ENCODE data around the gene TACO1. TPM values are rescaled to one million over a fixed set of nuclear protein-coding genes. Genes with fewer than 3 reads are reported as not detected.
A peak's percentile ranks its signal among the peaks of the same experiment; 100 is the strongest.

Gene TACO1
- total and polyA plus RNA-seq, 2 of the 4 experiments (the other 2 are of a cell fraction): 6.5 to 28.8 TPM

DNA sequence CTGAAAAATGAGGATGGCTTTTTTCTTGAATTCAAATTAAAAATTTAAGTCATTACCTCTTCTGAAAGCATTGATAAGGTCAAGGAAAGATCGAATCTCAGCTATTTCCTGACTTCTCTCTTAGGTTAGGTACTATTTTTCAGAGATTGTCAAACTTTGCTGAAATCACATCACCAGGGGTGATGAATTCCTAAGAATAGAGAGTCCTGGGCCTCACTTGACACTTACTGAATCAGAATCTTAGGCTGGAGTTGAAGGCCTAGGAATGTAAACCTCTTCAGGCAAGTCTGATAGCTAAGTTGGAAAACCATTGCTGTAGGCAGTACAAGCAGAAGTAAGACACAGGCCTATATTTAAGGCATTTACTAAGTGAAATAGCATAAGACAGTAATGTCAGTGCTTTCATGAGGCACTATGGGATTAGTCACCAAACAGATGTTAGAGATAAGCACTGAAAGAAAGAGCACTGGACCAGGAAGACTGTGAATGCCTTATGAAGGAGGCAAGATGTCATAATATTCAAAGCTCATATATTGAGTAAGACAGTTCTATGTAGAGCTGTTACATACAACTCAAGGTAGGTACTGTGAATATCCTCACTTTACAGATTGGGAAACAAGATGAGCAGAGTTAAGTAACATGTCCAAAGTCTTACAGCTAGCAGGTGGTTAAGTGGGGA, 28.9 kb upstream of the TACO1 start:
- Histone ChIP-seq H3K27me3 (ENCODE audit: control insufficient read depth, insufficient read depth, low read length) (no peaks in the 10 kb centered on the region), H4K5ac (ENCODE audit: low read depth, low read length) (no peak overlapping the region), H4K8ac (ENCODE audit: low read depth in 2 of 2, low read length in 2 of 2) (no peak overlapping the region), H2BK5ac (ENCODE audit: low read depth, low read length, poor library complexity, severe bottlenecking) (peak overlapping the region; percentile 31), H4K20me1 (ENCODE audit: insufficient read depth, low read length) (peaks cover 82% of the 10 kb centered on the region), H3K23ac (ENCODE audit: low read depth, low read length) (no peak overlapping the region), H3K9me1 (ENCODE audit: insufficient read depth, low read length) (peaks cover 9% of the 10 kb centered on the region), H3K4me3 (ENCODE audit: insufficient read depth, low read depth, low read length) (no peak overlapping the region), H2BK15ac (ENCODE audit: low read depth, low read length) (no peak overlapping the region), H3K18ac (ENCODE audit: low read depth, low read length) (no peak overlapping the region), H4K91ac (ENCODE audit: insufficient read depth, low read depth, low read length) (no peak overlapping the region), H2AK5ac (ENCODE audit: low read depth, low read length) (no peak overlapping the region), H3K9ac (ENCODE audit: low read depth, low read length) (no peak overlapping the region), H3K4ac (ENCODE audit: low read depth, low read length) (no peak overlapping the region), H3K9me3 (ENCODE audit: control insufficient read depth, insufficient read depth, low read length) (no peaks in the 10 kb centered on the region), H3K27ac (ENCODE audit: insufficient read depth, low read length) (no peak overlapping the region; the same call in 1 of the 2 replicates), H3K4me2 (ENCODE audit: low read depth, low read length) (no peak overlapping the region), H3K4me1 (ENCODE audit: control insufficient read depth, insufficient read depth, low read length) (peaks cover 4% of the 10 kb centered on the region), H3K14ac (replicated peaks; ENCODE audit: low read depth, low read length) (no peak overlapping the region), H2BK20ac (ENCODE audit: low read depth, low read length) (no peak overlapping the region), H3K36me3 (ENCODE audit: control insufficient read depth, insufficient read depth, low read length) (peaks cover 3% of the 10 kb centered on the region; the same call in 1 of the 2 replicates), H3K79me1 (ENCODE audit: low read depth in 1 of 2, low read length in 2 of 2) (peaks cover 35 to 87% of the 10 kb centered on the region in 2 experiments), H3K56ac (ENCODE audit: extremely low read depth, insufficient read depth, low read length) (no peak overlapping the region), H2AK9ac (replicated peaks; ENCODE audit: low read depth, low read length, poor library complexity) (no peak overlapping the region), H2AFZ (replicated peaks; ENCODE audit: low read length, poor library complexity) (no peak overlapping the region), H2BK120ac (ENCODE audit: low read depth, low read length) (no peak overlapping the region)
- no TSS peak for BruUV-seq (replicated peaks)
- ATAC-seq (ENCODE audit: low read depth): peak; percentile 93
- dilution Hi-C loops (cut with HindIII; ENCODE audit: low sequenced_read_pairs, unreplicated experiment): no loop called here
- no CpG with 5 or more reads among the region's 1 CpG for WGBS, 2 experiments (ENCODE audit: extremely low coverage in 2 of 2, insufficient read length in 1 of 2)
- POLR2A ChIA-PET (ENCODE audit: unreplicated experiment): no interaction called here
- in situ Hi-C loops (cut with MboI; ENCODE audit: low sequenced_read_pairs): no loop called here
- CTCF ChIA-PET: interaction anchor here (0.6 kb wide), 1 partner anchor 922 kb away, joined by 3 read pairs; no protein-coding TSS in a partner anchor
- DNase-seq: peak; percentile 93
- intact Hi-C loops (cut with micrococcal nuclease): loop anchor here (2.0 kb wide), 1 partner anchor 147 kb away; no protein-coding TSS in a partner anchor
- TF ChIP-seq, protein P1, sequence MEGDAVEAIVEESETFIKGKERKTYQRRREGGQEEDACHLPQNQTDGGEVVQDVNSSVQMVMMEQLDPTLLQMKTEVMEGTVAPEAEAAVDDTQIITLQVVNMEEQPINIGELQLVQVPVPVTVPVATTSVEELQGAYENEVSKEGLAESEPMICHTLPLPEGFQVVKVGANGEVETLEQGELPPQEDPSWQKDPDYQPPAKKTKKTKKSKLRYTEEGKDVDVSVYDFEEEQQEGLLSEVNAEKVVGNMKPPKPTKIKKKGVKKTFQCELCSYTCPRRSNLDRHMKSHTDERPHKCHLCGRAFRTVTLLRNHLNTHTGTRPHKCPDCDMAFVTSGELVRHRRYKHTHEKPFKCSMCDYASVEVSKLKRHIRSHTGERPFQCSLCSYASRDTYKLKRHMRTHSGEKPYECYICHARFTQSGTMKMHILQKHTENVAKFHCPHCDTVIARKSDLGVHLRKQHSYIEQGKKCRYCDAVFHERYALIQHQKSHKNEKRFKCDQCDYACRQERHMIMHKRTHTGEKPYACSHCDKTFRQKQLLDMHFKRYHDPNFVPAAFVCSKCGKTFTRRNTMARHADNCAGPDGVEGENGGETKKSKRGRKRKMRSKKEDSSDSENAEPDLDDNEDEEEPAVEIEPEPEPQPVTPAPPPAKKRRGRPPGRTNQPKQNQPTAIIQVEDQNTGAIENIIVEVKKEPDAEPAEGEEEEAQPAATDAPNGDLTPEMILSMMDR (conservative IDR thresholded peaks at IDR 0.05; ENCODE audit: low read depth, low read length): no peak
- TF ChIP-seq, protein P2, sequence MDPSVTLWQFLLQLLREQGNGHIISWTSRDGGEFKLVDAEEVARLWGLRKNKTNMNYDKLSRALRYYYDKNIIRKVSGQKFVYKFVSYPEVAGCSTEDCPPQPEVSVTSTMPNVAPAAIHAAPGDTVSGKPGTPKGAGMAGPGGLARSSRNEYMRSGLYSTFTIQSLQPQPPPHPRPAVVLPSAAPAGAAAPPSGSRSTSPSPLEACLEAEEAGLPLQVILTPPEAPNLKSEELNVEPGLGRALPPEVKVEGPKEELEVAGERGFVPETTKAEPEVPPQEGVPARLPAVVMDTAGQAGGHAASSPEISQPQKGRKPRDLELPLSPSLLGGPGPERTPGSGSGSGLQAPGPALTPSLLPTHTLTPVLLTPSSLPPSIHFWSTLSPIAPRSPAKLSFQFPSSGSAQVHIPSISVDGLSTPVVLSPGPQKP (IDR thresholded peaks at IDR 0.05; ENCODE audit: borderline replicate concordance, low read depth, low read length): no peak
- TF ChIP-seq FOS (IDR thresholded peaks at IDR 0.05; ENCODE audit: low read depth, low read length) (0 out of 2 replicates have a peak, but pooled peaks have one; percentile 45), MAZ (IDR thresholded peaks at IDR 0.05; ENCODE audit: borderline replicate concordance, low read depth, low read length) (no peak), MXI1 (IDR thresholded peaks at IDR 0.05; ENCODE audit: borderline replicate concordance, low read depth, low read length) (no peak), SMC3 (IDR thresholded peaks at IDR 0.05; ENCODE audit: low read depth, low read length) (no peak), CEBPB (IDR thresholded peaks at IDR 0.05; ENCODE audit: low read depth, low read length) (peak; percentile 81), RAD21 (IDR thresholded peaks at IDR 0.05; ENCODE audit: low read length) (no peak), POLR2A (IDR thresholded peaks at IDR 0.05; ENCODE audit: low read depth, low read length) (no peak), RCOR1 (IDR thresholded peaks at IDR 0.05; ENCODE audit: insufficient replicate concordance, low read length) (no peak), CHD1 (IDR thresholded peaks at IDR 0.05; ENCODE audit: low read depth, low read length) (no peak), NFE2L2 (IDR thresholded peaks at IDR 0.05; ENCODE audit: low read depth, low read length) (no peak), RFX5 (IDR thresholded peaks at IDR 0.05; ENCODE audit: low read depth, low read length) (no peak), MAFK (IDR thresholded peaks at IDR 0.05; ENCODE audit: low read depth, low read length) (no peak)
- TF ChIP-seq, protein P3, sequence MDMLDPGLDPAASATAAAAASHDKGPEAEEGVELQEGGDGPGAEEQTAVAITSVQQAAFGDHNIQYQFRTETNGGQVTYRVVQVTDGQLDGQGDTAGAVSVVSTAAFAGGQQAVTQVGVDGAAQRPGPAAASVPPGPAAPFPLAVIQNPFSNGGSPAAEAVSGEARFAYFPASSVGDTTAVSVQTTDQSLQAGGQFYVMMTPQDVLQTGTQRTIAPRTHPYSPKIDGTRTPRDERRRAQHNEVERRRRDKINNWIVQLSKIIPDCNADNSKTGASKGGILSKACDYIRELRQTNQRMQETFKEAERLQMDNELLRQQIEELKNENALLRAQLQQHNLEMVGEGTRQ (IDR thresholded peaks at IDR 0.05; ENCODE audit: low read depth, low read length): no peak
